ENCODE results near the gene STXBP1. TPM values are rescaled to one million over a fixed set of nuclear protein-coding genes. Genes with fewer than 3 reads are reported as not detected.
A peak's percentile ranks its signal among the peaks of the same experiment; 100 is the strongest.
"Not testable (repeated sequence)": the region's sequence is repeated elsewhere in the genome, so short reads cannot be mapped to it uniquely, and the experiment has no call there.

STXBP1 gene
- polyA plus RNA-seq, 4 donors, result 27.2 to 33.1 (median 30.8) TPM

DNA sequence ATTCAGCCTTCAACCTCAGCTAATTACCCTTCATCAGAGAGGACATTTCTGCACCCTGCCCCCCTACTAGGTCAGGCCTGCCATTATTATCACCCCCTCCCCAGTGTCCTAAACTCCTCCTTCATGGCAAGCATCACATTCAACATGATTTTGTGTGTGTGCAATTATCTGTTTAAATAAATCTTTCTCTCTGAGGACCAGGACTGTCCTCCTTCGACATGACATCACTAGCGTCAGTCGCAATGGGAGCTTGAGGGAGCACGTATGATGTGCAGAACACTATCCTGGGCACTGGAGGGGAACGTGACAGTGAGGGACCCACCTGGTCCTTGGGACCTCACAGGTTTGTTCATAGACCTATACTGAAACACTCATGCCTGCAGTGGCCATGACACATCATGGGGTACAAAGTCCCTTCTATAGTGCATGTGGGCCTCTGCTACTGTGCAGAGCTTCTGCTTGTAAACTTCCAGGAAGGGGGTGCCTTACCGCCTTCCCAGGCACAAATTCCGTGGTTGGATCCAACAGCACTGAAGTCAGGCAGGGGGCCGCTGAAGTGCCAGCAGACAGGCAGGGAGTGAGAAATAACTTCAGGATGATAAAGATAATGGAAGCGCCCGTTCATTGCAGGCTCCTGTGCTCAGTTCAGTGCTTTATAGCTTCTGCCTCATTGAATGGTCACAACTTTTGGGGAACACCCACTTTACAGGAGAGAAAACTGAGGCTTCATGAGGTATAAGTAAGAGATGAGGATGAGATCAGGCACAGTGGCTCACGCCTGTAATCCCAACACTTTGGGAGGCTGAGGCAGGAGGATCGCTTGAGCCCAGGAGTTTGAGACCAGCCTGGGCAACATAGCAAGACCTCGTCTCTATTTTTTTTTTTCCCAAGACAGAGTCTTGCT lies 36.0 kb upstream of the STXBP1 start:
- DNase-seq (ENCODE audit: low read depth in 4 of 4, low spot score in 3 of 4), result no peak

DNA sequence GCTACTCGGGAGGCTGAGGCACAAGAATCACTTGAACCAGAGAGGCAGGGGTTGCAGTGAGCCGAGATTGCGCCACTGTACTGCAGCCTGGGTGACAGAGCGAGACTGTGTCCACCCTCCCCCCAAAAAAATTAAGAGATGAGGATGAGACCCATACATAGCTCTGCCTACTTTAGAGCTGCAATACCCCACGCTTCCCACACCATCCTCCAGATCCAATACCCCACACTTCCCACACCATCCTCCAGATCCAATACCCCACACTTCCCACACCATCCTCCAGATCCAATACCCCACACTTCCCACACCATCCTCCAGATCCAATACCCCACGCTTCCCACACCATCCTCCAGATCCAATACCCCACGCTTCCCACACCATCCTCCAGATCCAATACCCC lies 34.9 kb upstream of the STXBP1 start:
- not testable (repeated sequence) for DNase-seq (ENCODE audit: low read depth in 4 of 4, low spot score in 3 of 4)

DNA sequence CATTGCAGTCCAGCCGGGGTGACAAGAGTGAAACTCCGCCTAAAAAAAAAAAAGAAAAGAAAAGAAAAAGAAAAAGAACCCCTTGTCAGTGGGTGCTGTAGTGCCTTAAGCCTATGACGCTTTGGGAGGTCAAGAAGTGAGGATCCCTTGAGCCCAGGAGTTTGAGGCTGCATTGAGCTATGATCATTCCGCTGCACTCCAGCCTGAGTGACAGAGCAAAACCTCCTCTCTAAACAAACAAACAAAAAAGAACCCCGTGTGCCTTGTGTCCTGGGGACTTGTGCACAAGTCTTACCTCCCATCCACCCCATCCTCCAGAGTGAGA lies 33.5 kb upstream of the STXBP1 start:
- DNase-seq (ENCODE audit: low read depth in 4 of 4, low spot score in 3 of 4), result no peak

DNA sequence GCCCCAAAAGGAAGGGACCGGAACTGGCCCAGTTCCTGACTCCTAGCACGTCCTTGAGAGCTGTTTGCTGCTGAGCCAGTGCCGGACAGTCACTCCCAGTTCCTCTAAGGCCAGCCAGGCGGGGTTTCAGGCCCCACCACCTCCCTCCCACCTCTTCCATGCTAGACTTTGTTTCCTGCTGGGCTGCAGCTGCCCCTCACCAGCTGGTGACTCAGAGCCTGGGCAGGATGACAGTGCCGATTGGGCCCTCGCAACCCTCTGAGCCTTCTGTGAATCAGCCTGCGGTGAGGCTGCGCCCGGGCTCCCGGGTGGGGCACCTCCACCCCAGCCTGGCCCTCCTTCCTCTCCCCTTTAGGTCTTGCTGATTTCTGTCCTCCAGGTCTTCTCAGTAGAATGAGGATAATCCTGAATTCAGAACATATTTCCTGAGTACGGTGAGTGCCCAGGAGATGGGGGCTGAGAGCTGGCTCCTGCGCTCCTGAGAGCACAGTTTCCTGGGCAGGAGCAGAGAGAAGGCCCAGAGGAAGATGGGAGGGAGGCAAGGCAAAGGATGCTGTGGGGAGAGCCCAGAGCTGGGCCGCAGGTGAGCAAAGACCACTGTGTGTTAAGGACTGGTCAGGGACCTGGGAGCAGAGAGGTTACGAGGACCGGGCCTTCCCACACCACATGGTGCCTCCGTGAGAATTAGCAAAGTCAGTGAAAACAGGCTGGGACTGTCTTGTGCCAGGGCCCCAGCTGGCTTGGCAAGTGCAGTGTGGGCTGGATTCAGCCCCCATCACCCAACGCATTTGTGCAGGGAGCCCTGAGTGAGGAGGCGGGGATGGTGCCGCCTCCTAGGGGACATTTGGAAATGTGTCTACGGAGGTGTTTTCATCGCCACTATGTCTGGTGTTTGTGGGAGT lies 32.9 kb upstream of the STXBP1 start:
- DNase-seq (ENCODE audit: low read depth in 4 of 4, low spot score in 3 of 4), result no peak

DNA sequence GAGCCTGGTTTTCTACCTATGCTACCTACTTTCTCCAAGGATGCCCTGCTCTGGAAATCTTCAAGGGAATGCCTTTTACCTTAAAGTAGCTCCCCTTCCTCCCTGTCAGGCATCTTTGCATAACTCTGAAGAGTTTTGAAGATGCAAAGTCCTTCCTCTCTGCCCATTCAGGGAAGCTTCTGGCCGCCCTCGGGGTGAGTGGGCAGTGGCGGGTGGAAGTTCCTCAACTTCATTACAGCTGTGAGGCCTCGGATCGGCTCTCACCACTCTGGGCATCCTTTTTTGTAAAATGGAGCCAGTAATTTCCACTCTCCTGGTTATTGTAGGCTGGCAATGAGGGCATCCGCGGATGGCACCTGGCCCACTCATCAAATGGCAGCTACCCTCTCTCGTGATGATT lies 31.7 kb upstream of the STXBP1 start:
- DNase-seq (ENCODE audit: low read depth in 4 of 4, low spot score in 3 of 4), result no peak

DNA sequence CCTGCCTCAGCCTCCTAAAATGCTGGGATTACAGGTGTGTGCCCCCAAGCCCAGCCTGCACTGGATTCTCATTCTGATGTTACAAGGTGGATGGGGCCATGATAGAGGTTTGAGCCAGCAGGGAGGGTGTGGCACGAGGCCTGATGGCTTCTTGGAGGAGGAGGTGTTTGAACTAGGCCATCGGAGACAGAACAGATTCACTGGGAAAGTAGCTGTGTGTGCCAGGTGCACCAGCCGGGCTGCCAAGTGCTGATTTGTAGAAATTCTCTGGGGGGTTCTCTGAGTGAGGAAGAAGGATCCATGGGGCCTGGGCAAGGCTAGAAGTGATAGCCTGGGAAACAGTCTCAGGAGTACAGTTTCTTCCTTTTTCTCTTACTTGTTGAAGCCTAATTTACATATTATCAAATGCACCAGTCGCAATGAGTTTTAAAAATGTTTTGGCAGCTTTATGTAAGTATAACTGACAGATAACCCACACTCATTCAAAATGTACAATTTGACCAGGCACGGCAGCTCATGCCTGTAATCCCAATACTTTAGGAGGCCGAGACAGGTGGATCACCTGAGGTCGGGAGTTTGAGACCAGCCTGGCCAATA lies 31.1 kb upstream of the STXBP1 start:
- no peak for DNase-seq (ENCODE audit: low read depth in 4 of 4, low spot score in 3 of 4)

DNA sequence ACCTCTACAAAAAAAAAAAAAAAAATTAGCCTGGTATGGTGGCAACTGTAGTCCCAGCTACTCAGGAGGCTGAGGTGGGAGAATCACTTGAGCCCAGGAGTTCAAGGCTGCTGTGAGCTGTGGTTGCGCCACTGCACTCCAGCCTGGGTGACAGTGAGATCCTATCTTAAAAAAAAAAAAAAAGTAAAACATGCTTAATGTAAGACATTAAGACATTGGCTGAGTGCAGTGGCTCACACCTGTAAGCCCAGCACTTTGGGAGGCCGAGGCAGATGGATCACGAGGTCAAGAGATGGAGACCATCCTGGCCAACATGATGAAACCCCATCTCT lies 27.6 kb upstream of the STXBP1 start:
- not testable (repeated sequence) for DNase-seq (ENCODE audit: low read depth in 4 of 4, low spot score in 3 of 4)

DNA sequence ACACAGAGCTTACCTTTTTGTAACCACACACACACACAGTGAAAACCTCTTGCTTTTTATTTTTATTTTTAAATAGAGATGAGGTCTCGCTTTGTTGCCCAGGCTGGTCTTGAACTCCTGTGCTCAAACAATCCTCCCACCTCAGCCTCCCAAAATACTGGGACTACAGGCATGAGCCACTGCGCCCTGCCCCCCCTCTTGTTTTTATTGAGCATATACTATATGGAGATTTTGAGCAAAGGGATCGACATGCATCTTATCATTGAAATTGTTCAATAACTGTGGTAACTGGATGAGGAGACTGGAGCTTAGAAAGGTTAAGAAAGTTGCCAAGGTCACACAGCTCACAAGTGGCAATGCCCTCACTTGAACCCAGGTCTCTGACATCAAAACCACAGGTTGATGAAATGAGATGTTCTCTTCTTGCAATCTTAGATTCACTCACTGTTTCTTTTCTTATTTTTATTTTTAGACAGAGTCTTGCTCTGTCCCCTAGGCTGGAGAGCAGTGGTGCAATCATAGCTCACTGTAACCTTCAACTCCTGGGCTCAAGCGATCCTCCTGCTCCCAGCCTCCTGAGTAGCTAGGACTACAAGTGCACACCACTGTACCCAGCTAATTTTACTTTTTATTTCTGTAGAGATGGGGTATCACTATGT lies 26.8 kb upstream of the STXBP1 start:
- DNase-seq (ENCODE audit: low read depth in 4 of 4, low spot score in 3 of 4), result no peak

DNA sequence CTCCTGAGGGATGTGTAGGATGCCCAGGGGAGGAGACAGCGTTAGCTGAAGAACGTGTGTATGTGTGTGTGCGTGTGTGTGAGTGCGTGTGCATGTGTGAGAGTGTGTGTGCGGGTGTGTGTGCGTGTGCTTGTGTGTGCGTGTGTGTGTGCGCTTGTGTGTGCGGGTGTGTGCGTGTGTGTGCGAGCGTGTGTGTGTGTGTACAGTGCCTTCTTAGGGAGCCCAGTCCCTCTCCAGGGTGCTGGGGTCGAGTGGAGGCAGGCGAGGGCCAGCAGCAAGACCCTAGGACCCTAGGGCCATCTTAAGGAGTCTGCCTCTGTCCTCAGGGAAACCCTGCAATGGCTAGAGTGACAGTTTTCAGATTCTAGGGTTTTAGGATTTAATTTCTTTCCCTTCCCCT lies 26.0 kb upstream of the STXBP1 start:
- DNase-seq (ENCODE audit: low read depth in 4 of 4, low spot score in 3 of 4), result no peak

DNA sequence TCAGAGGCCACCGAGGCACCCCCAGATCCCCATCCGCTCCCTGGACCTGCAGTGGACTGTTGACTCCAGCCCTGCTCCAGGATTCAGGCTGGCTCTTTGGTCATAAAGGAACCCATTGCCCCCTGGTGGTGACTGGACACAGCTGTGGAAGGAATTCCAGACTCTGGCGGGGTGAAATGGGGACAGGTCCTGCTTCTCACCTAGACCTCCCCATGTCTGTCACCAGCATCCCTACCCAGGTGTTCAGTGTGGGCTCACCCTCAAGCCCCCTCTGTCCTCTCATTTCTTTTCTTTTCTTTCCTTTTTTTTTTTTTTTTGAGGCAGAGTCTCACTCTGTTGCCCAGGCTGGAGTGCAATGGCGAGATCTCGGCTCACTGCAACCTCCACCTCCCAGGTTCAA lies 25.5 kb upstream of the STXBP1 start:
- DNase-seq (ENCODE audit: low read depth in 4 of 4, low spot score in 3 of 4), result no peak

DNA sequence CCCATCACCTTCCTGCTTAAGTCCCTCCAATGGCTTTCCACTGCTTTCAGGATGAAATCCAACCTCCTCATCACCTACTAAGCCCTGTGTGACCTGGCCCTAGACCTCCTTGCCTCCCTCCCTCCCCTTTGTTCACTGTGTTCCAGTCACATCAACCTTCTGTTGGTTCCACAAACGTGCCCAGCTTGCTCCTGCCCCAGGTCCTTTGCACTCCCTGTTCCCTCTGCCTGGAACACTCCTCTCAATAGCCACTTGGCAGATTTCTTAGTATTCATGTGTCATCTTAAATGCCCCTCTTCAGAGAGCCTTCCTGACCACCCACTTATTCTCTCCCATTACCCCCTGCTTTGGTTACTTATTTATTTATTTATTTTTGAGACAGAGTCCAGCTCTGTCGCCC lies 24.1 kb upstream of the STXBP1 start:
- no peak for DNase-seq (ENCODE audit: low read depth in 4 of 4, low spot score in 3 of 4)

DNA sequence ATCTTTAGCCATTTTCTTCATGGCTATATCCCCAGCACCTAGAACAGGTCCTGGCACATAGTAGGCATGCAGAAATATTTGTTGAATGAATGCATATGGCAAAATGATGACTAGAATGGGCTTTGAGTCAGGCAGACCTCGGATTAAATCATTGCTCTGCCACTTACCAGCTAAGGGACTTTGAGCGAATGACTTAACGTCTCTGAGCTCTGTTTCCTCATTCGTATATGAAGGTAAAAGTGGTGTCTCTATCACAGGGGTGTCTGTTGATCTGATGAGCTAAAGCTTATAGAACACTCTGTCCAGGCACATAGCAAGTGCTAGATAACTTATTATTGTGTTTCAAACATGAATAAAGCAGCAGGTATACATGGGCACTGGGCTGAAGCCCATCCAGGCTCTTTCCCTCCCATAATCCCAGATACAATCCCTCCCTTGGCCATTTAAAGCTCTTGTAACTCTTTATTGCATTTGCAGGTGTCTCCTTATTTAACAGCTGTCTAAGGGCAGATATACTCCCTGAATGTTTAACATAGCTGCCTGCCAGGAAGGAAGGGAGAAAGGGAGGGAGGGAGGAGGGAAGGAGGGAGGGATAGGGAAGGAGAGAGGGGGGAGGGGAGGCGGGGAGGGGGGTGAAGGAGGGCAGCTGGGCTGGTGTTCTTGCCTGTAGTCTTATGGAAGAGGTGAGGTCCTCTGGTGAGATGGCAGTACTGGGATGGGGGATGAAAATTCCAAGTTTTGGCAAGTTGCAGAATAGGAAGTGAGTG lies 23.2 kb upstream of the STXBP1 start:
- DNase-seq (ENCODE audit: low read depth in 4 of 4, low spot score in 3 of 4), result no peak

DNA sequence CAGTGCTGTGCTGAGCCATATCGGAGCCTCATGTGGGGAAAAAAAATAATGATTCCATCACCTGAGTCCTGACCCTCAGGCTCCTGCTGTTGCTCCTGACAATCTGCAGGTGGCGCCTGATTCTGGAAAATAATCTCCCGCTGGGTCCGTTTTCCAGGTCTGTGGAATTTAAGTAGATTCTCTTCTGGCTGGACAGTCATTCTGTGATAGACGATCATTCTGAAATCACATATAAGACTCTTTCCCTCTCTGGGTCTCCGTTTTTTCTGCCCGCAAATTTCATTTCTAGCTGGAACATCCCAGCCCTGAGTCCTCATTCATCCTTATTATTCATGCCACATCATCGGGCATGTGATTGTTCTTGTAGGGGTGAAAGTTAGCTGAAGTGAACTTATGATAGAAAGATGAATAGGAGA lies 22.1 kb upstream of the STXBP1 start:
- DNase-seq (ENCODE audit: low read depth in 4 of 4, low spot score in 3 of 4), result peak in 1 of 4 donors; percentile 73

DNA sequence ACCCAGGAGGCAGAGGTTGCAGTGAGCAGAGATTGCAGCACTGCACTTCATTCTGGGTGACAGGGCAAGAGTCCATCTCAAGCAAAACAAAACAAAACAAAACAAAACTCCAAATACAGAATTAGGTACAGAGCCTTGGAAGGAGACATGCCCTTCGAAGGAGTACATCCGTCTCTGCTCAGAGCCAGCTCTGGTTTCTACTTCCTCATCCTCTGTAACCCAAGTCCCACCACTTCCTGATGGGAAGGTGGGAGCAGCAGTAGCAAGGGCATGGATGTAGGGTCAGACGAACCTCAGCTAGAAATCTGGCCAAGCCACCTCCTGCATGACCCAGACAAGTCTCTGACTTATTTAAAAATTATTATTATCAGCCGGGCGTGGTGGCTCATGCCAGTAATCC lies 16.5 kb upstream of the STXBP1 start:
- DNase-seq (ENCODE audit: low read depth in 4 of 4, low spot score in 3 of 4), result no peak

DNA sequence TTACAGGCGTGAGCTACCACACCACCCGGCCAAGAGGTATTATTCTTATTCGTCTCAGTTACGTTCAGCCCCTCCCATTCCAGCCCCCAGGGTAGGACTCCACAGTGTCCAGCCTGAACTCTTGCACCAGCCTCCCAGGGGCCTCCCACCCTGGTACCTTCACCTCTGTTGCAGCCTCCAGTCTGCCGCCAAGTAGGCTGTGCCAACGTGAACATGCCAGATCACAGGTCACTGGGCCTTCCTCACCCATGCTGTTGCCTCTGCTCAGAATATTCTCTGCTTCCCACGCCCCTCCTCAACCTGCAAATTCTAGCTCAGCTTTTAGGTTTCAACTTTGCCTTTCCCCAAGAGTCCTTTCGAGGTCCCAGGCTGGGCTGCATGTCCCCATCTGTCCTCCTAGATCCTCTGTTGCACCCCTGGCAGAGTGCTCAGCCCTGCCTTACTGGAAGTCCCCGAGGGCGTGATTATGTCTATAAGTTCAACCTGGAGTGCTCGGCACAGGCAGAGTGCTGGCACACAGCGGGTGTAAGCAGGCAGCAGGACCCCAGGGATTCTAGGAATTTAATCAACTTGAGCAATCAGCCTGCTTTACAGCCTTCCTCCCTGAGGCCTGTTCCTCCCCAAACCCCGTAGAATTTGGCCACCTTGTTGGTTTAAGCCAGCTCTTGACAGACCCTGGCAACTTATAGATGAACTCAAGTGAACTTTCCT lies 13.1 kb upstream of the STXBP1 start:
- no peak for DNase-seq (ENCODE audit: low read depth in 4 of 4, low spot score in 3 of 4)

DNA sequence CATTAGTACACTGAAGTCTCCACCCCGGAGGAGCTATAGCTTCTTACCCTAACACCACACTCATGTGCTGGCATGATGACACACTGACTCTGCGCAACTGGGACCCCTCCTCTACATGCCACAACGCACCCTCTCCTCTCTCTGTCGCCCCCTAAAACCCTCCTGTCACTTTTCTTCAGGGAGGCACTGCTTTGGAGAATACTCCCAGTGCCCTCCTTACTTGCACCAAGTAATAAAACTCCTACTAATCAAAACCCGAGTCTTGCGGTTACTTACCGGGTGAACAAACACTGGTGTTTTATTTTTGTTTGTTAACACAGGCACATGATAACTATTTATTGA lies 12.6 kb upstream of the STXBP1 start:
- DNase-seq (ENCODE audit: low read depth in 4 of 4, low spot score in 3 of 4), result no peak

DNA sequence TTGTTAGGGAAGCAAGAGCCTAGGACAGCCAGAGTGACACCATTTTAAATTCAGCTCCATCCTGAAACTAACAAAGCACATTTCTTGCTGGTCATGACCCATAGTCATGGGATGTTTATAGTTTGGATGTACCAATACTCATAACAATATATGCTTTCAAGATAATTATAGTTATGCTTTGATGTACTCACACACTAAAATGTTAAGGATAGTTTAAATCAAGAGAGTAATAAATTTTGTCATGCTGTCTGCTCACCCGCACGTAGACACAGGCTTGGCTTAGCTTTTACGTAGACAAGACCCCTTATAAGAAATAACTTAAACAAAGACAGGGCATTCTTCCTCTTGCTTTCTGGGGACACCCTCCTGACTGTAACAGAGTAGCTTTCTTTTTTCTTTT lies 8.9 kb upstream of the STXBP1 start:
- no peak for DNase-seq (ENCODE audit: low read depth in 4 of 4, low spot score in 3 of 4)

DNA sequence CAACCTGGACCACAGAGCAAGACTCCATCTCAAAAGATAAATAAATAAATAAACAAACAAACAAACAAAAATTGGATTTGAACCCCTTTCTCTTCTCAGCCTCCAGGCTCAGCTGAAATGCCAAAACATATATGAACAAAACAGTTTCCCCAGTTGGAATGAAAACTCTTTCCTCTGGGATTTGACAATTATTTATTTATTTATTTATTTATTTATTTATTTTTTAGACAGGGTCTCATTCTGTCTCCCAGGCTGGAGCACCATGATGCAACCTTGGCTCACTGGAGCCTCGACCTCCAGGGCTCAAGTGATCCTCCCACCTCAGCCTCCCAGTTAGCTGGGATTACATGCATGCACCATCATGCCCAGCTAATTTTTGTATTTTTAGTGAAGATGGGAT lies 6.0 kb upstream of the STXBP1 start:
- no peak for DNase-seq (ENCODE audit: low read depth in 4 of 4, low spot score in 3 of 4)

DNA sequence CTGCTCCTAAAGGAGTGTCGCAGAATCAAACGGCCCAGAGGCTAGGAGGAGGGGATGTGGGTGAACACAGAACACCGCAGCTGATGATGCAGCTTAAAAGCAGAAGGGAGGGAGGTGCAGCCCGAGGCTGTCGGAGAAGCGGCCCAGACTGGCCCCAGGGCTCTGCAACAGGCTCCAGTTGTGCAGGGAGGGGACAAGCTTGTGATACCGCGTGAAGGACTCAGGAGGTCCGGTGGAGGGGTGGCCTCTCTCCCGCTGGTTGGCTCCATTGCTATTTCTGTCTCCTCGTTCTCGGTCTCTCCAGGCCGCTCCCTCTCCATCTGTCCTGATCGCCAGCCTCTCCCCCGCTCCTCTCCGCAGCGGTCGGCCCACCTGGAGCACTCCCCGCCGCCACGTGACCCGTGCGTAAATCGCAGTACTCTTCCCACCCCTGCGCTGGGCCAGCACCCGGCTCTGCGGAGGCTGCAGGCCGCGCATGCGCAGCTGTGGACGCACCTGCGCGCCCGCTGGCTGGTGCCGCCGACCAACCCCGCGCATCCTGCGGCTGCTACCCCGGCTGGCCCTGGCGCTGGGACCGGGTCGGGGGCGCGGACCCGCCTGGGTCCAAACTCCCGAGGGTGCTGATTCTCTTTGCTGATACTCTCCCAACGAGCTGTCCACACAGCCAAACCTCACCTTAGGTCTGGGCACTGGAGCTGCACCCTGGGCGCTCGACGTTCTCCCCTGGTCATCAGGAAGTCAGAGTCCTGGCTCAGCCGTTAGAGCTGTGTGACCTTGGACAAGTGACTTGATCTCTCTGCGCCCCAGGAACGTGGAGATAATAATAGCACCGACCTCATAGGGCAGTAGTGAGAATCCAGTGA lies 3.7 kb upstream of the STXBP1 start:
- DNase-seq (ENCODE audit: low read depth in 4 of 4, low spot score in 3 of 4), result no peak
